K562 (cell line): Measurements from ENCODE around the gene RBAK. TPM values are rescaled to one million over a fixed set of nuclear protein-coding genes. Genes with fewer than 3 reads are reported as not detected.
A peak's percentile ranks its signal among the peaks of the same experiment; 100 is the strongest.

Source experiments
- CBX5 ChIP-seq: IDR thresholded peaks from 2 replicates; pipeline ENCODE4 v1.6.1; 2014; ENCODE audit warnings: low read depth, borderline replicate concordance
- POLR2AphosphoS2 ChIP-seq: IDR thresholded peaks from 2 replicates; pipeline ENCODE4 v1.6.1; 2012; ENCODE audit warnings: low read length, improper control_type of control experiment
- PPARD ChIP-seq: fragments of 250-450 bp; sonication (Bioruptor Pico); IDR thresholded peaks from 2 replicates; pipeline ENCODE4 v1.8.0; 2022; ENCODE audit warnings: inconsistent platforms, mild to moderate bottlenecking, moderate library complexity
- SRSF9 ChIP-seq: fragments of 200-400 bp; formaldehyde crosslinking; IDR thresholded peaks from 2 replicates; pipeline ENCODE4 v1.6.1; 2017; ENCODE audit warnings: low read depth, low read length, borderline replicate concordance
- polyA plus RNA-seq, 8 experiments: library from polyadenylated mRNA; depleted of rRNA in 4 of 8; stranded (reverse) in 5 of 8; unstranded in 3 of 8; fragments of >200 nt; fragmentation: Nextera tagmentation in 2 of 8; fragmentation: Illumina TruSeq in 1 of 8; extraction: Ambion mirVana in 2 of 8; extraction: Trizol in 1 of 8; gene quantifications; 2 replicates each; pipeline versions ENCODE4 v1.2.1 to v1.2.3, GENCODE V29; 2011 to 2014; ENCODE audit warnings: inconsistent platforms in 1 of 8, missing spikeins in 1 of 8
- total RNA-seq, 7 experiments: library from RNA; depleted of rRNA in 6 of 7; stranded (reverse); fragments of >200 nt in 6 of 7; fragmentation: Illumina TruSeq in 2 of 7; extraction: Trizol in 2 of 7; gene quantifications; 2 replicates each; pipeline versions ENCODE4 v1.2.1 to v1.2.3, GENCODE V29; 2011 to 2021; ENCODE audit warnings: low replicate concordance in 1 of 7
- TF ChIP-seq, protein P1 (sequence below): fragments of 450-650 bp; IDR thresholded peaks from 2 replicates; pipeline ENCODE4 v1.6.1; 2016; ENCODE audit warnings: mild to moderate bottlenecking, moderate library complexity

RBAK gene
- total and polyA plus RNA-seq, 9 of the 15 experiments (the other 6 are each of a cell fraction or from before 2014, with no cell fraction given), result 2.7 to 13.2 (median 10.1) TPM

DNA sequence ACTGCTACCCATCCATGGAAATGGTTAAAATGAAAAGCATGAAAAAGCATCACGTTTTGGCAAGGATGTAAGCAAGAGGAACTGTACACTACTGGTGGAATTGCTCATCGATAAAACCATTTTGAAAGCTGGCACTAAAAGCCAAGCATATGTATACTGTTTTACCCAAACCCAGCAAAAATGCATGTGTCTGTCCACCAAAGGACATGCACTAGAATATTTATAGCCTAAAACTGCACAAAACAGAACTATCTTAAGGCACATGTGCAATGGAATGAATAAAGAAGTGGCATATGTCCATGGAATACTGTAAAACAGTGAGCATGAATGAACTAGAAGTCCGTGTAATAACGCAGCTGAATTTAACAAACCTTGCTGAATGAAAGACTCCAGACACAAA, 22.9 kb downstream of the RBAK start (continued):
- TF ChIP-seq, protein P1, sequence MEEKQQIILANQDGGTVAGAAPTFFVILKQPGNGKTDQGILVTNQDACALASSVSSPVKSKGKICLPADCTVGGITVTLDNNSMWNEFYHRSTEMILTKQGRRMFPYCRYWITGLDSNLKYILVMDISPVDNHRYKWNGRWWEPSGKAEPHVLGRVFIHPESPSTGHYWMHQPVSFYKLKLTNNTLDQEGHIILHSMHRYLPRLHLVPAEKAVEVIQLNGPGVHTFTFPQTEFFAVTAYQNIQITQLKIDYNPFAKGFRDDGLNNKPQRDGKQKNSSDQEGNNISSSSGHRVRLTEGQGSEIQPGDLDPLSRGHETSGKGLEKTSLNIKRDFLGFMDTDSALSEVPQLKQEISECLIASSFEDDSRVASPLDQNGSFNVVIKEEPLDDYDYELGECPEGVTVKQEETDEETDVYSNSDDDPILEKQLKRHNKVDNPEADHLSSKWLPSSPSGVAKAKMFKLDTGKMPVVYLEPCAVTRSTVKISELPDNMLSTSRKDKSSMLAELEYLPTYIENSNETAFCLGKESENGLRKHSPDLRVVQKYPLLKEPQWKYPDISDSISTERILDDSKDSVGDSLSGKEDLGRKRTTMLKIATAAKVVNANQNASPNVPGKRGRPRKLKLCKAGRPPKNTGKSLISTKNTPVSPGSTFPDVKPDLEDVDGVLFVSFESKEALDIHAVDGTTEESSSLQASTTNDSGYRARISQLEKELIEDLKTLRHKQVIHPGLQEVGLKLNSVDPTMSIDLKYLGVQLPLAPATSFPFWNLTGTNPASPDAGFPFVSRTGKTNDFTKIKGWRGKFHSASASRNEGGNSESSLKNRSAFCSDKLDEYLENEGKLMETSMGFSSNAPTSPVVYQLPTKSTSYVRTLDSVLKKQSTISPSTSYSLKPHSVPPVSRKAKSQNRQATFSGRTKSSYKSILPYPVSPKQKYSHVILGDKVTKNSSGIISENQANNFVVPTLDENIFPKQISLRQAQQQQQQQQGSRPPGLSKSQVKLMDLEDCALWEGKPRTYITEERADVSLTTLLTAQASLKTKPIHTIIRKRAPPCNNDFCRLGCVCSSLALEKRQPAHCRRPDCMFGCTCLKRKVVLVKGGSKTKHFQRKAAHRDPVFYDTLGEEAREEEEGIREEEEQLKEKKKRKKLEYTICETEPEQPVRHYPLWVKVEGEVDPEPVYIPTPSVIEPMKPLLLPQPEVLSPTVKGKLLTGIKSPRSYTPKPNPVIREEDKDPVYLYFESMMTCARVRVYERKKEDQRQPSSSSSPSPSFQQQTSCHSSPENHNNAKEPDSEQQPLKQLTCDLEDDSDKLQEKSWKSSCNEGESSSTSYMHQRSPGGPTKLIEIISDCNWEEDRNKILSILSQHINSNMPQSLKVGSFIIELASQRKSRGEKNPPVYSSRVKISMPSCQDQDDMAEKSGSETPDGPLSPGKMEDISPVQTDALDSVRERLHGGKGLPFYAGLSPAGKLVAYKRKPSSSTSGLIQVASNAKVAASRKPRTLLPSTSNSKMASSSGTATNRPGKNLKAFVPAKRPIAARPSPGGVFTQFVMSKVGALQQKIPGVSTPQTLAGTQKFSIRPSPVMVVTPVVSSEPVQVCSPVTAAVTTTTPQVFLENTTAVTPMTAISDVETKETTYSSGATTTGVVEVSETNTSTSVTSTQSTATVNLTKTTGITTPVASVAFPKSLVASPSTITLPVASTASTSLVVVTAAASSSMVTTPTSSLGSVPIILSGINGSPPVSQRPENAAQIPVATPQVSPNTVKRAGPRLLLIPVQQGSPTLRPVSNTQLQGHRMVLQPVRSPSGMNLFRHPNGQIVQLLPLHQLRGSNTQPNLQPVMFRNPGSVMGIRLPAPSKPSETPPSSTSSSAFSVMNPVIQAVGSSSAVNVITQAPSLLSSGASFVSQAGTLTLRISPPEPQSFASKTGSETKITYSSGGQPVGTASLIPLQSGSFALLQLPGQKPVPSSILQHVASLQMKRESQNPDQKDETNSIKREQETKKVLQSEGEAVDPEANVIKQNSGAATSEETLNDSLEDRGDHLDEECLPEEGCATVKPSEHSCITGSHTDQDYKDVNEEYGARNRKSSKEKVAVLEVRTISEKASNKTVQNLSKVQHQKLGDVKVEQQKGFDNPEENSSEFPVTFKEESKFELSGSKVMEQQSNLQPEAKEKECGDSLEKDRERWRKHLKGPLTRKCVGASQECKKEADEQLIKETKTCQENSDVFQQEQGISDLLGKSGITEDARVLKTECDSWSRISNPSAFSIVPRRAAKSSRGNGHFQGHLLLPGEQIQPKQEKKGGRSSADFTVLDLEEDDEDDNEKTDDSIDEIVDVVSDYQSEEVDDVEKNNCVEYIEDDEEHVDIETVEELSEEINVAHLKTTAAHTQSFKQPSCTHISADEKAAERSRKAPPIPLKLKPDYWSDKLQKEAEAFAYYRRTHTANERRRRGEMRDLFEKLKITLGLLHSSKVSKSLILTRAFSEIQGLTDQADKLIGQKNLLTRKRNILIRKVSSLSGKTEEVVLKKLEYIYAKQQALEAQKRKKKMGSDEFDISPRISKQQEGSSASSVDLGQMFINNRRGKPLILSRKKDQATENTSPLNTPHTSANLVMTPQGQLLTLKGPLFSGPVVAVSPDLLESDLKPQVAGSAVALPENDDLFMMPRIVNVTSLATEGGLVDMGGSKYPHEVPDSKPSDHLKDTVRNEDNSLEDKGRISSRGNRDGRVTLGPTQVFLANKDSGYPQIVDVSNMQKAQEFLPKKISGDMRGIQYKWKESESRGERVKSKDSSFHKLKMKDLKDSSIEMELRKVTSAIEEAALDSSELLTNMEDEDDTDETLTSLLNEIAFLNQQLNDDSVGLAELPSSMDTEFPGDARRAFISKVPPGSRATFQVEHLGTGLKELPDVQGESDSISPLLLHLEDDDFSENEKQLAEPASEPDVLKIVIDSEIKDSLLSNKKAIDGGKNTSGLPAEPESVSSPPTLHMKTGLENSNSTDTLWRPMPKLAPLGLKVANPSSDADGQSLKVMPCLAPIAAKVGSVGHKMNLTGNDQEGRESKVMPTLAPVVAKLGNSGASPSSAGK, result peak; percentile 56
- no peak for TF ChIP-seq CBX5
- TF ChIP-seq POLR2AphosphoS2, result no peak
- TF ChIP-seq SRSF9, result no peak
- no peak for TF ChIP-seq PPARD
